Vagina (tissue), 2 donors: Measurements from ENCODE around the gene GALNT5. TPM values are rescaled to one million over a fixed set of nuclear protein-coding genes. Genes with fewer than 3 reads are reported as not detected.

Source experiments
- DNase-seq, 2 donors: peaks; one replicate each; pipeline ENCODE4 v3.0.0-alpha.2; 2017; ENCODE audit errors: extremely low spot score in 2 of 2
- H3K27ac ChIP-seq: fragments of 200-600 bp; sonication (generic); one replicate; pipeline ENCODE4 v1.5.1; 2019
- H3K27me3 ChIP-seq: fragments of 200-600 bp; sonication (generic); one replicate; pipeline ENCODE4 v1.5.1; 2019
- H3K36me3 ChIP-seq, 2 donors: fragments of 200-600 bp; sonication (generic); one replicate each; pipeline ENCODE4 v1.5.1; 2017 to 2019
- H3K4me1 ChIP-seq: fragments of 200-600 bp; sonication (generic); one replicate; pipeline ENCODE4 v1.5.1; 2019
- H3K4me3 ChIP-seq, 2 donors: fragments of 200-600 bp; sonication (generic); 1 replicate in 1 of 2; 2 replicates in 1 of 2; pipeline ENCODE4 v1.5.1; 2016 to 2019
- H3K9me3 ChIP-seq: fragments of 200-600 bp; sonication (generic); one replicate; pipeline ENCODE4 v1.5.1; 2019
- CTCF ChIP-seq, 3 experiments: fragments of 450-650 bp in 2 of 3; fragments of 200-600 bp in 1 of 3; sonication (generic) in 1 of 3; IDR thresholded peaks; one replicate each; pipeline ENCODE4 v1.5.1; 2017 to 2019; ENCODE audit warnings: antibody characterized with exemption in 3 of 3, mild to moderate bottlenecking in 2 of 3, moderate library complexity in 2 of 3
- POLR2A ChIP-seq, 2 donors: fragments of 450-650 bp; IDR thresholded peaks; one replicate each; pipeline ENCODE4 v1.6.1; 2017; ENCODE audit warnings: antibody characterized with exemption in 2 of 2, mild to moderate bottlenecking in 2 of 2, moderate library complexity in 2 of 2
- POLR2AphosphoS5 ChIP-seq, 2 donors: sonication (generic); formaldehyde crosslinking; IDR thresholded peaks; one replicate each; pipeline ENCODE4 v1.9.0; 2017; ENCODE audit warnings: antibody characterized with exemption in 2 of 2, mild to moderate bottlenecking in 2 of 2, low read depth in 1 of 2; ENCODE audit not compliant: insufficient read depth in 1 of 2
- intact Hi-C: fragments of 100-400 bp; cut with DNase I; formaldehyde crosslinking; loops from one replicate; pipeline ENCODE4 v1.15.1; 2023
- total RNA-seq: library from RNA; depleted of rRNA; stranded (reverse); fragments of >200 nt; gene quantifications from one replicate; pipeline ENCODE4 v1.2.3, GENCODE V29; 2016

Gene GALNT5
- total RNA-seq, 1 donor from 2014 or later: 3.2 TPM

GRCh38 chr2:157255746-157256145 lies 1.8 kb upstream of the GALNT5 start:
- TF ChIP-seq POLR2AphosphoS5 (IDR thresholded peaks at IDR 0.05; ENCODE audit: insufficient read depth in 1 of 2, low read depth in 1 of 2) (no peak), POLR2A (IDR thresholded peaks at IDR 0.05) (no peak), CTCF (IDR thresholded peaks at IDR 0.05) (no peak)
- no peak for DNase-seq
- H3K36me3 ChIP-seq: no peaks in the 10 kb centered on the region
- H3K27me3 ChIP-seq: no peaks in the 10 kb centered on the region
- no peak overlapping the region for H3K27ac ChIP-seq
- no peak overlapping the region for H3K4me3 ChIP-seq
- intact Hi-C loops: no loop called here
- H3K9me3 ChIP-seq: no peaks in the 10 kb centered on the region
- H3K4me1 ChIP-seq: peaks cover 9% of the 10 kb centered on the region

- no peak overlapping the region for H3K27ac ChIP-seq
Measured at GRCh38 chr2:157256626-157257025, 879 bp upstream of the GALNT5 start.

GRCh38 chr2:157258520-157259326 lies 1.2 kb downstream of the GALNT5 start:
- Histone ChIP-seq H3K4me3 (peak overlapping the region in 1 of 2 donors; percentile 39), H3K27me3 (no peaks in the 10 kb centered on the region), H3K27ac (no peak overlapping the region), H3K36me3 (no peaks in the 10 kb centered on the region), H3K4me1 (peaks cover 9% of the 10 kb centered on the region), H3K9me3 (no peaks in the 10 kb centered on the region)
- intact Hi-C loops: no loop called here
- TF ChIP-seq POLR2AphosphoS5 (IDR thresholded peaks at IDR 0.05; ENCODE audit: insufficient read depth in 1 of 2, low read depth in 1 of 2) (no peak), CTCF (IDR thresholded peaks at IDR 0.05) (no peak), POLR2A (IDR thresholded peaks at IDR 0.05) (no peak)
- no peak for DNase-seq

More at GRCh38 chr2:157256626-157257025, 879 bp upstream of the GALNT5 start:
- no peak for TF ChIP-seq POLR2AphosphoS5 (IDR thresholded peaks at IDR 0.05; ENCODE audit: insufficient read depth in 1 of 2, low read depth in 1 of 2)
- TF ChIP-seq CTCF (IDR thresholded peaks at IDR 0.05): no peak
- no peak for TF ChIP-seq POLR2A (IDR thresholded peaks at IDR 0.05)
- no peaks in the 10 kb centered on the region for H3K27me3 ChIP-seq
- no peak overlapping the region for H3K4me3 ChIP-seq
- H3K4me1 ChIP-seq: peaks cover 9% of the 10 kb centered on the region
- intact Hi-C loops: no loop called here
- no peaks in the 10 kb centered on the region for H3K9me3 ChIP-seq
- no peaks in the 10 kb centered on the region for H3K36me3 ChIP-seq
- DNase-seq: no peak

- H3K36me3 ChIP-seq: no peaks in the 10 kb centered on the region
- H3K9me3 ChIP-seq: no peaks in the 10 kb centered on the region
- no peak for TF ChIP-seq POLR2AphosphoS5 (IDR thresholded peaks at IDR 0.05; ENCODE audit: insufficient read depth in 1 of 2, low read depth in 1 of 2)
- TF ChIP-seq POLR2A (IDR thresholded peaks at IDR 0.05): no peak
- no peak for TF ChIP-seq CTCF (IDR thresholded peaks at IDR 0.05)
- DNase-seq: no peak
- no peak overlapping the region for H3K4me3 ChIP-seq
- no peaks in the 10 kb centered on the region for H3K27me3 ChIP-seq
- H3K27ac ChIP-seq: no peak overlapping the region
- intact Hi-C loops: no loop called here
- peaks cover 15% of the 10 kb centered on the region for H3K4me1 ChIP-seq
Measured at GRCh38 chr2:157259386-157259785, 1.9 kb downstream of the GALNT5 start.

GRCh38 chr2:157259960-157260359 lies 2.5 kb downstream of the GALNT5 start:
- TF ChIP-seq CTCF (IDR thresholded peaks at IDR 0.05) (no peak), POLR2AphosphoS5 (IDR thresholded peaks at IDR 0.05; ENCODE audit: insufficient read depth in 1 of 2, low read depth in 1 of 2) (no peak), POLR2A (IDR thresholded peaks at IDR 0.05) (no peak)
- no peak overlapping the region for H3K27ac ChIP-seq
- no peak for DNase-seq

More at GRCh38 chr2:157259960-157260359, 2.5 kb downstream of the GALNT5 start:
- no peaks in the 10 kb centered on the region for H3K27me3 ChIP-seq
- no peaks in the 10 kb centered on the region for H3K9me3 ChIP-seq
- H3K4me1 ChIP-seq: peaks cover 21% of the 10 kb centered on the region
- H3K36me3 ChIP-seq: no peaks in the 10 kb centered on the region
- intact Hi-C loops: no loop called here
- no peak overlapping the region for H3K4me3 ChIP-seq
